PFSK-1 (cell line): ENCODE data around the gene AMBRA1.

Experiments
- FOXP2 ChIP-seq: optimal IDR thresholded peaks from 2 replicates; pipeline ENCODE3; 2011; ENCODE audit warnings: borderline replicate concordance, control low read depth, inconsistent platforms; ENCODE audit not compliant: insufficient read depth; ENCODE audit errors: extremely low read length, extremely low read depth
- POLR2AphosphoS5 ChIP-seq: IDR thresholded peaks from 2 replicates; pipeline ENCODE4 v1.6.1; 2012; ENCODE audit warnings: low read depth, mild to moderate bottlenecking, control low read depth, low read length, moderate library complexity
- REST ChIP-seq, 2 experiments: IDR thresholded peaks; 2 replicates each; pipeline versions ENCODE4 v1.6.1 to v1.8.0; 2011 to 2012; ENCODE audit warnings: low read depth in 2 of 2, low read length in 2 of 2, control low read depth in 1 of 2, inconsistent platforms in 1 of 2, mild to moderate bottlenecking in 1 of 2, moderate library complexity in 1 of 2; ENCODE audit not compliant: insufficient read depth in 1 of 2
- SIN3A ChIP-seq: IDR thresholded peaks from 2 replicates; pipeline ENCODE4 v1.6.1; 2012; ENCODE audit warnings: mild to moderate bottlenecking, low read length, moderate library complexity, borderline replicate concordance; ENCODE audit not compliant: insufficient read depth
- TAF1 ChIP-seq: IDR thresholded peaks from 2 replicates; pipeline ENCODE4 v1.6.1; 2012; ENCODE audit warnings: low read length, control low read depth, borderline replicate concordance; ENCODE audit not compliant: insufficient read depth

AMBRA1 gene

GRCh38 chr11:46389450-46390330 is 204.1 kb downstream of the AMBRA1 start:
- TF ChIP-seq TAF1 (no peak), REST (IDR thresholded peaks at IDR 0.05; ENCODE audit: insufficient read depth in 1 of 2, low read depth in 2 of 2, low read length in 2 of 2) (peak; percentile 41 to 58; a peak in 2 of 4 replicates), SIN3A (0 out of 2 replicates have a peak, but pooled peaks have one; percentile 50)

- TF ChIP-seq FOXP2: no peak
- peak; percentile 40 to 77; a peak in 2 of 4 replicates for TF ChIP-seq REST (IDR thresholded peaks at IDR 0.05; ENCODE audit: insufficient read depth in 1 of 2, low read depth in 2 of 2, low read length in 2 of 2)
- no peak for TF ChIP-seq TAF1
Measured at GRCh38 chr11:46388619-46389449, 205.0 kb downstream of the AMBRA1 start.

GRCh38 chr11:46387919-46388618 is 205.8 kb downstream of the AMBRA1 start:
- TF ChIP-seq FOXP2: no peak
- no peak for TF ChIP-seq TAF1
- TF ChIP-seq POLR2AphosphoS5: no peak
- no peak for TF ChIP-seq REST (IDR thresholded peaks at IDR 0.05; ENCODE audit: insufficient read depth in 1 of 2, low read depth in 2 of 2, low read length in 2 of 2)
- no peak for TF ChIP-seq SIN3A

GRCh38 chr11:46387456-46387855 is 206.4 kb downstream of the AMBRA1 start:
- no peak for TF ChIP-seq POLR2AphosphoS5

GRCh38 chr11:46386674-46387073 is 207.1 kb downstream of the AMBRA1 start:
- TF ChIP-seq SIN3A: no peak
- TF ChIP-seq FOXP2: no peak
- TF ChIP-seq TAF1: no peak
- no peak for TF ChIP-seq REST (IDR thresholded peaks at IDR 0.05; ENCODE audit: insufficient read depth in 1 of 2, low read depth in 2 of 2, low read length in 2 of 2)
- TF ChIP-seq POLR2AphosphoS5: no peak
